Inflammatory macrophage treated with lipopolysaccharide for 4 hours (primary cell): Measurements from ENCODE around the gene CTPS2.
"Not testable (repeated sequence)": the region's sequence is repeated elsewhere in the genome, so short reads cannot be mapped to it uniquely, and the experiment has no call there.

Experiments used
- DNase-seq: peaks from one replicate; pipeline ENCODE4 v3.0.0-alpha.2; 2020

The CTPS2 gene

DNA sequence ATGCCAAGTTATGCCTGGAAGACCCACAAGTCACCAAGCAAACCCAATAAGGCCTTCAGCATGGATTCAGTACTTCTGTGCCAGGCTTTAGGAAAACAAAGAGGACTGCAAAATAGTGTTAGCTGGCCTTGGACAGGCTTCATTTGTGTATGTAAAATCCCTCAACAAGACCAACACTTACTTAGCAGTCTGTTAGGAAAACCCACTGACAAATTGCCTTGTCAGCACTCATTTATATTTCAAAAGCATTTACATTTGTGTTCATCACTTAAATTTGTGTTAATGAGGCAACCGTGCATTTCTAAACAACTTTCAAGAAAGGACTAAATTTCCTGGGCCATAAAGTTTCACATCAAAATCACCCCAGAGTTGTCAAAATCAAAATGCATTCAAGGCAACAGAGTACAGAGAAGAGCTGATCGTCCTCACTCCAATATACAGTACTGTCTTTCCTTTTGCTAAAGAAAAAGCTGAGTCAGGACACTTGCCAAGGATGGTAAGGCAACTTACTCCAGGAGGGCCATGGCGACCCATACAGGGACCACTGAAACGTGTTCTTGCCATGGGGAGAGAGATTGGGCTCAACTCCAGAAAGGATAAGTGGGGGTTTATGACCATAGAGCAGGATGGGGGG, 61.0 kb downstream of the CTPS2 start:
- no peak for DNase-seq

DNA sequence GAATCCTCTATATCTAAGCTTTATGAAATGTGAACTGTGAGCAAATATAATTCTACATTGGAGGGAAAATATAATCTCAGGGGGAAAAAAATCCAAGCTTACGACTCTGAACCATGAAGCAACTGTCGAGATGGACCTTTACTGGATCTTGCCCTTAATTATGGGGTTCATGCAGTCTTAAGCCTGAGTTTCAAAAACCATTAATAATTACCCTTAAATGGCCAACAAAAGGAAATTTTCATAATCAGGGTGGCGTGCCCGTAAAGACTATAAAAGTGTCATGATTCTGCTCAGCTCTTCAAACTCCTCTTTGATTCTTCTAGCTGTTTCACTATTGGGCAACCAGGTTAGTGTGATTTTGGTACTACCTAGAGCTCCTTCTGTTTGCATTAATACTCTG, 62.6 kb downstream of the CTPS2 start, which contains the start of gene S100G:
S100G (plus strand) TSS at position 301 of the 400 bp plus-strand sequence. CDS start 849 bp downstream, outside the sequence.
- no peak for DNase-seq

DNA sequence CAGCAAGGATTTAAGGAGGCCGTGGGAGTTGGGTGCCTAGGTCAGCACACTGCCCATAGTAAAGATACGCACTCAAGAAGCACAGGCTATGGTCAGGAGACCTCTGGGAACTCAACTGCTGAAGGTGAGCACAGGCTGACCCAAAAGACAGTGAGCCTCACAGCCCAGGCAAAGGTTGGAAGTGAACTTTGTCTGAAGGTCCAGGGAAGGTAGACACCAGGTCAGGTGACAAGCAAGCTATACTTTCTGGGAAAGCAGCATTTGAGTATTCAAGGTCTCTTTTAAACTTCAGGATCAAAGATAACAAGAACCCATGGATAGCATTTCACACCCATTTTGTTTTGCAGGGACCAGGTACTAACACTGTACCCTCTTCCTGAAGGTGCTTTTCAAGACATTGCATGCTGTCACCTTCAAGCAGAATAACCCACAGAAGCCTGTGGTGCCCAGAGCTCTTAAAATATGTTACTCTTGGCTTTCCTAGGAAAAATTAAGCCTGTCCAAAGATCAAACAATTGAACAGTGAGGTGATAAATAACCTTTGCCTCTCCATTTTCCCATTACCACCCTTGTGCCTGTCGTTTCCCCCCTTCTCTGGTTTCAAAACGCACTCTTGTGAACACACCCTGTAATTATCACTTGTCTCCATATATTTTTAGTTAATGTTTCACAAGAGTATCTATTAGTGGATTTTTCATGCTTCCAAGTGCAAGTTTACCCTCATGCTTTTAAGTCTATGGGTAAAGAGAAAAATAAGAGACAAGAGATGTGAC, 65.9 kb downstream of the CTPS2 start:
- no peak for DNase-seq

GRCh38 chrX:16643176-16643575, 69.3 kb downstream of the CTPS2 start:
- no peak for DNase-seq

GRCh38 chrX:16640823-16641222, 71.6 kb downstream of the CTPS2 start:
- DNase-seq: no peak

GRCh38 chrX:16639966-16640365, 72.5 kb downstream of the CTPS2 start:
- DNase-seq: no peak

- DNase-seq: no peak
Measured at GRCh38 chrX:16638533-16638932, 73.9 kb downstream of the CTPS2 start.

DNA sequence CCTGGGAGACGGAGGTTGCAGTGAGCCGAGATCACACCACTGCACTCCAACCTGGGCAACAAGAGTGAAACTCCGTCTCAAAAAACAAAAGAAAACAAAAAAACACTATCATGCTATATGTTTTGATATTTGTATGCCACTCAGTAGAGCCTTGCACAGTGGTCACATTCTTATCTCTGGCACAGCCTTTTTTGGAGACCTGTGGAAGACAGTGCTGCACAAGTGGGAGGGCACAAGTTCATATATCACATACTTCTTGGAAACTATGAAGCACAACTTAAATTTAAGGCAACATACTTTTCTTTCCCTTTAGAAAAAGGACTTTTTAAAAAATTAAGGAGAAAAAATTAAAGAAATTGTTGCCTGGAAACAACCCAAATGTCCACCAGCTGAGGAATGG, 76.9 kb downstream of the CTPS2 start:
- DNase-seq: no peak

DNA sequence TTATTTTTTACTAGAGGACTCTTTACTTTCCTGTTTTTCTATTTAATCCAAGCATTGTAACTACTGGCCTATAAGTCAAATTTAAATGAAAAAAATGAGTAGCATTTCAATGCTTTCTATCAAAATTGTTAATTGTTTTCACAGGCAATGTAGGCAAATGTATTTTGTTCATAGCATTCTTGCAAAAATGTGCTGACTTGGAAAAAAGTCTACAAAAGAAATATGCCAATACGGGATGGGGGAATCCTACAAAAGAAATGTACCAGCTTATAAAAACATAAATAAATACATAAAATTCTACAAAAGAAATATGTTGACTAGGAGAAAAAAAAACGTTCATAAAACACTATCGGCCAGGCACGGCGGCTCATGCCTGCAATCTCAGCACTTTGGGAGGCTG, 77.4 kb downstream of the CTPS2 start:
- no peak for DNase-seq

DNA sequence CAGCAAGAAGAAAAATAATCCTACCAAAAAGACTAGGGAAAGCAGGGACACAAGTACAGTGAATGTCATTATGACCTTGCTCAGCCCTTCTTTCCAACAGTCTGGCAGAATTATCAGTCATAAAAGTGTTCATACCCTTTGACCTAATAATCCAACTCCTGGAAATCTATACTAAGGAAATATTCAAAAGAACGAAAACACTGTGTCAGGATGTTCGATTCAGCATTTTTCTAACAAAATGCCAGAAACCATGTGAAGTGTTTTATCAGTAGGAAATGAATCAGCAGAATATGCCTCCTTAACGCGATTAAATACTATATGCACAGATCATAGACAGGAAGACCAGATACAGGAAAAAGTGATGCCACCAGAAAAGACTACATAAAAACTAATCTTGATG, 78.7 kb downstream of the CTPS2 start:
- no peak for DNase-seq

DNA sequence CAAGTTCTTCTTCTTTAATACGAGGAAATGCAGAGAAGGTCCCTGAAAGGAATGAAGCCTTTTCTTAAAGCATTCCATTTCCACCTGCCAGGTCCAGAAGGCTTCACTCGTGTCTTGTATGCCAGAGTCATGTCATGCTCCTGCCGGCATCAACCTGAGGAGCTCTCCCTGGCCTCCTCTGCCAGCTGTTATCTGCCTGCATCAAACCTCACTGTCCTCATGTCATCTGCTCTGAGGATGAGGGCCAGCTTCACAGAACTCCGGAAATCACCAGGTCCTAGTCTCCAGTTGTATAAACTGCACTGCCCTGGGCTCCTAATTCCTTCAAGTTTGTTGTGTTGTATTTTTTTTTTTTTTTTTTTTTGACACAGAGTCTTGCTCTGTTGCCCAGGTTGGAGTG, 82.6 kb downstream of the CTPS2 start:
- no peak for DNase-seq

GRCh38 chrX:16628946-16629595, 83.4 kb downstream of the CTPS2 start:
- no peak for DNase-seq

DNA sequence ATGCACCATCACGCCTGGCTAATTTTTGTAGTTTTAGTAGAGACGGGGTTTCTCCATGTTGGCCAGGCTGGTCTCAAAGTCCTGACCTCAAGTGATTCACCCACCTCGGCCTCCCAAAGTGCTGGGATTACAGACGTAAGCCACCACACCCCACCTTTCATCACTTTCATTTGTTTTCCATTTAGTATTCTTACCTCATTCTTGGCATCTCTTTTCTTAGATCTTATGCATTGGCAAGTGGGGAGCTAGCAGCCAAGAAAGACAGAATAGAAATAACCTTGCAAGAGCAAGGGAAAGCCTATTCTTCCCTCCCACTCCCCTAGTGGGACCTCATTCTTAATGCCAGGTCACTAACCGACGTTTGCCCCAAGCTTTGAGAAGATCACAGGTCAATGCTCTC, 84.0 kb downstream of the CTPS2 start:
- not testable (repeated sequence) for DNase-seq

DNA sequence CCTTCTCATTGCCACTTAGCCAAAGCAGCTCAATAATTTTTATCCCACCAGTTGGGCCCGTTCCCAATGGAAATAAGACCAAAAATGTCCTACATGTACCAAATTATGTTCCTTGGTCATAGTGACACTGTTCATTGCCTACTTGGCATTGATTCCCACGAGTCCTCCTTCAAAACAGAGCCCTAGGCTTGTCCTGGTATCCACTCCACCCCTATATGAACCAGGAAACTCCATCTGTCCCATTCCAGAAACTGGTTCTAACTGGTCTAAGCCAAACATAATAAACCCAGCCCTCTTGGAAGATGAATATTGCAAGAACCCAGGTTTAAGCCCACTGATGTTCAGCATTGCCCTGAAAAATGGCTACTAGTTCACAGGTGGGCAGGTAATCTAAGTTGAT, 93.4 kb downstream of the CTPS2 start:
- no peak for DNase-seq

- no peak for DNase-seq
Measured at GRCh38 chrX:16618422-16618821, 94.0 kb downstream of the CTPS2 start.

DNA sequence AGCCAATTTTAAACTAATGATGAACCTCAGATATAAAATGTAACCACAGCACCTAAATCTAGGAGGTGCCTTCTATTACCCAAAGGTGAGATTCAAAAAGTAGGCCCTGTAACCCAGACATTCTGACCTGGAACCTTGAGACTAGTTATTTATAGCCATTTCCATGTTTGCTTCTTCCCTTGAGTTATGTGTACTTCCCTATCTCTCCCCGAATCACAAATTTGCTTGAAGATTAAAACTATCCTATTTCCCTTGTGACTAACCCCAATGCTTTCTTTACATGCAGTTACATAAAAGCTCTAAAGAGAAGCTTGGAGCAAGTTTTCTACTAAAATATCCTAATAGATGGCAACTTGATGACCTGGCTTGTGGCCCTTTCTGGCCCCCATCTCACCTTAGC, 95.1 kb downstream of the CTPS2 start:
- no peak for DNase-seq

GRCh38 chrX:16612257-16612897, 100.1 kb downstream of the CTPS2 start:
- no peak for DNase-seq

DNA sequence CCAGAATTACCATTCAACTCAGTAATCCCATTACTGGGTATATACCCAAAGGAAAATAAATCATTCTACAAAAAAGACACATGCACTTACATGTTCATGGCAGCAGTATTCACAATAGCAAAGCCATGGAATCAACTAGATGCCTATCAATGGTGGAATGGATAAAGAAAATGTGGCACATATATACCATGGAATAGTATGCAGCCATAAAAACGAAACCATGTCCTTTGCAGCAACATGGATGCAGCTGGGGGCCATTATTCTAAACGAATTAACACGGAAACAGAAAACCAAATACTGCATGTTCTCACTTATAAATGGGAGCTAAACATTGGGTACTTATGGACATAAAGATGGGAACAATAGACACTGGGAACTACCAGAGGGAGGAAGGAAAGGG, 101.8 kb downstream of the CTPS2 start:
- not testable (repeated sequence) for DNase-seq

- DNase-seq: no peak
Measured at GRCh38 chrX:16610121-16610621, 102.3 kb downstream of the CTPS2 start.

DNA sequence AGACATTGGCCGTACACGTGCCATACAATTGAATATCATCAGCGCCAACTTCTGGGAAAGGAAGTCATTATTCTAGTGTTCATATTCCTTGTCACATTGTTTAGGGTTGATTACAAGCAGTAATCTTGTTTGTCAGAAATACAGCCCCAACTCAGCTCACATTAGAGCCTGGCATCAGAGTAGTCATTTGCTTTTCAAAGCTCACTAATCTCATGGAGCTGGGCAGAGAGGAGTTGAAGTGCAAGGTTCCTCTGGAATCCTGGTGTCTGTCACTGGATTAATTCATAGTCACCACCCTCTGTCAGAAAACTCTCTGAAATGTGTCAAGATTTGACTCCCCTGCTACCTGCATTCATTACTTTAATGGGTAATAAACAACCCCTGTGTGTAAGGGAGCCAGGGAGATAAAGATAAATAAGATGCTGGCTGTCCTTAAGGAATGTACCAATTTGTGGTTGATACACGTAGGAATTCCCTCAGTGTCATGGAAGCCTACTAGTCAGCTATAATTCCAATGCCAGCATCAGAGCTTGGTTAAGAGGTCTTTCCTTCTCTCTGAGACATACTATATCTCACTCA, 106.2 kb downstream of the CTPS2 start:
- no peak for DNase-seq

DNA sequence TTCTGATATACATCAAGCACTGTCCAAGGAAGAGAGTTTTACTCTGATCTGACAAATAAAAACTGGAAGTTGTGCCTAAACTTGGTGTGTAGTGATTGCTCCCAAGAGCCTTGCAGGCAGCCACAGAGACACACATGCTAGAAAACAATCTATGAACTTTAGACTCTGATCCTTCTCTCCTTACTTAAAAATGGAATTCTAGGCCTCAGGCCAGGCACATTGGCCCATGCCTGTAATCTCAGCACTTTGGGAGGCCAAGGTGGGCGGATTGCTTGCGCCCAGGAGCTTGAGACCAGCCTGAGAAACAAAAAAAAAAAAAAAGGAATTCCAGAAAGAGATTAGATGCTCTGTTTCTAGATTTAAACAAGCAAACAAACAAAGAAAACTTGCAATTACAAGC, 108.1 kb downstream of the CTPS2 start:
- no peak for DNase-seq

GRCh38 chrX:16603822-16604221, 108.6 kb downstream of the CTPS2 start:
- DNase-seq: no peak

DNA sequence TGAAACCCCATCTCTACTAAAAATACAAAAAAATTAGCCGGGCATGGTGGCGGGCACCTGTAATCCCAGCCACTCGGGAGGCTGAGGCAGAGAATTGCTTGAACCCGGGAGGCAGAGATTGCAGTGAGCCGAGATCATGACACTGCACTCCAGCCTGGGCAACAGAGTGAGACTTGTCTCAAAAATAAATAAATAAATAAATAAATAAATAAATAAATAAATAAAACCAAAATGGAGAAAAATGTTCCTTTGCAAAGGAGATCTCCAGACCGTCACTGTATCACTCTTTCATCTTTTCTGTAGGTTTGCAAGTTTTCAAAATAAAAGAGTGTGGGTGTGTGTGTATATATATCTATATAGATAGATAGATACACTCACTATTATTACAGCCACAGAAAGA, 109.2 kb downstream of the CTPS2 start:
- DNase-seq: not testable (repeated sequence)
